ENCODE data around the gene LSM4.

Gene LSM4

GRCh38 chr19:18257503-18258470, 65.1 kb downstream of the LSM4 start:
- Histone ChIP-seq H3K4me2 (no peak overlapping the region), H4K20me1 (peaks cover 0 to 7% (median 0%) of the 10 kb centered on the region in 11 experiments; a peak in 4 of 22 replicates), H3K36me3 (no peaks in the 10 kb centered on the region; a peak in 4 of 22 replicates), H3K9ac (no peak overlapping the region), H3K9me3 (replicated peaks in 1 of 11) (no peaks in the 10 kb centered on the region), H3K4me1 (peaks cover 22 to 45% (median 34%) of the 10 kb centered on the region in 10 experiments), H3K27me3 (no peaks in the 10 kb centered on the region; a peak in 1 of 22 replicates), H3K4me3 (no peak overlapping the region), H3K27ac (no peak overlapping the region)
- TF ChIP-seq Cebpa-rat (IDR thresholded peaks at IDR 0.05): no peak
